Measurements from ENCODE around the gene KIF7.

Gene KIF7

DNA sequence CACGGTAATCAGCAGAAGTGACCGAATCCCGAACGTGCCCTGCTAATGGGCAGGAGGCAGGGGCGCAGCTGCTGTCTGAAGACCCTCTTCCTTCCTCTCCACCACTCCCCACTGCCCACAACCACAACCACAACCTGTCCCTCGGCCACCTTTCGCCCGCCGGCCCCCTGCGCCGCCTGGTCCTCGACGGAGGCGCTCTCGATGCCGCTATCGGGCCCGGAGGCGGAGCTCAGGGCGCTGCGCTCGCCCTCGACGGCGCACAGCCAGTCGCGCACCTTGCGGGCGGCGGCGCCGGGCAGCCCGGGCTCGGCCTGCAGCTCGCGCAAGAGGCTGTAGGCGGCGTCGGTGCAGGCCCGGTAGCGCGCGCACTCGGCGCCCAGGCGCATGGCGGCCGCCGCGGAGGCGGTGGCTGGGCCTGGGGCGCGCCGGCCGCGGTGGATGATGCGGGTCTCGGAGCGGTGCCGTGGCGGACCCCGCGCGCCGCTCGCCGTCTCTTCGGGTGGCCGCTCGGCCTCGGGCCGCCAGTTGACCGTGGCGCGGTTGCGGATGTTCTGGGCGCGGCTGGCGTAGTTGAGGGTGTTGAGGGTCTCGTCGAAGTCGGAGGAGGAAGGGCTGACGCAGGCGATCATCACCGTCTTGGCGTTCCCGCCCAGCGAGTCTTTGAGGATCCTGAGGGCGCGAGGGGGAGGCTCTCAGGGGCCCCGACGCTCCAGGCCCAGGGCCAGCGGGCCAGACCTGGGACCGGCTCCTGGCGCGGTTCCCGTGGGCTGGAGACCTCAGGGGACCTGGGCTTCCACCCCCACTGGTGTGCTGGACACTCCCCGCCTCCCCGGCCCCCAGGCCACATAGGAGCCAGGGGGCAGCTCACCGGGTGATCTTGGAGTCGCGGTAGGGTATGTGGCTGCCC is 6.9 kb downstream of the KIF7 start:
- TF ChIP-seq NFIC (IDR thresholded peaks at IDR 0.05) (no peak), REST (IDR thresholded peaks at IDR 0.05; ENCODE audit: low read depth) (no peak), YY1 (IDR thresholded peaks at IDR 0.05; ENCODE audit: low read depth) (no peak), TAF1 (IDR thresholded peaks at IDR 0.05; ENCODE audit: low read depth) (no peak), EGR1 (IDR thresholded peaks at IDR 0.05) (no peak), MAX (IDR thresholded peaks at IDR 0.05) (no peak), RAD21 (IDR thresholded peaks at IDR 0.05; ENCODE audit: low read depth) (no peak), CEBPB (IDR thresholded peaks at IDR 0.05) (no peak), EP300 (IDR thresholded peaks at IDR 0.05; ENCODE audit: borderline replicate concordance) (no peak), FOXM1 (IDR thresholded peaks at IDR 0.05; ENCODE audit: borderline replicate concordance, low read depth) (no peak)
- TF ChIP-seq, protein P1, sequence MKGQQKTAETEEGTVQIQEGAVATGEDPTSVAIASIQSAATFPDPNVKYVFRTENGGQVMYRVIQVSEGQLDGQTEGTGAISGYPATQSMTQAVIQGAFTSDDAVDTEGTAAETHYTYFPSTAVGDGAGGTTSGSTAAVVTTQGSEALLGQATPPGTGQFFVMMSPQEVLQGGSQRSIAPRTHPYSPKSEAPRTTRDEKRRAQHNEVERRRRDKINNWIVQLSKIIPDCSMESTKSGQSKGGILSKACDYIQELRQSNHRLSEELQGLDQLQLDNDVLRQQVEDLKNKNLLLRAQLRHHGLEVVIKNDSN (IDR thresholded peaks at IDR 0.05), result no peak

DNA sequence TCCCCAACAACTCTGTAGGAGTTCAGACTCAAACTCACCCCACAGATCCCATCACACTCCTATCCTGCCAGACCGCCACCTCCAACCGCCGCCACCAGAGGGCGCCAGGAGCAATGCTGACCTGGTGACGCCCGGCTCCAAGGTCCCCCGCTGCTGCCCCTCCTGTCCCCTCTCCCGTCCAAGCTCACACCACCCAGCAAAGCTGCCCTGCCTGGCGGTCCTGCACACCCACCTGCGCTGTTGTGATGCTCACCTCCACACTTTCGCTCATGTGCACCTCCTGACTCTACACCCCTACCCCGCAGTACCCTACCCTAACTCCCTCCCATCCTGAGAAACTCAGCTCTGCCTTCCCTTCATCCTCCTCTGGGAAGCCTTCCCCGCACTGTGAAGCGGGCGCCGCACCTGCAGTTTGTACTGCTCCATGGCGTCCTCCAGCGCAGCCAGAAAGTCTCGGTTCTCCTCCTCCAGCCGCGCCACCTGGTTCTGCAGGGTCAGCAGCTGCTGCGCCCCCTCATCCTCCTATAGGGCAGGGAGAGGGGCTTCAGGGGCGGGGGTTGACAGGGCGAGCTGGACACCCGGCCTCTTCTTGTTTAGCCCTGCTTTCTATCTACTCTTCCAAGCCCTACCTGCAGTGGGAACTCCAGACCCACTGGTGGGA is 7.9 kb downstream of the KIF7 start:
- TF ChIP-seq RAD21 (IDR thresholded peaks at IDR 0.05; ENCODE audit: low read depth) (peak; percentile 63), TCF12 (IDR thresholded peaks at IDR 0.05; ENCODE audit: low read depth) (no peak), CEBPB (IDR thresholded peaks at IDR 0.05) (no peak)

DNA sequence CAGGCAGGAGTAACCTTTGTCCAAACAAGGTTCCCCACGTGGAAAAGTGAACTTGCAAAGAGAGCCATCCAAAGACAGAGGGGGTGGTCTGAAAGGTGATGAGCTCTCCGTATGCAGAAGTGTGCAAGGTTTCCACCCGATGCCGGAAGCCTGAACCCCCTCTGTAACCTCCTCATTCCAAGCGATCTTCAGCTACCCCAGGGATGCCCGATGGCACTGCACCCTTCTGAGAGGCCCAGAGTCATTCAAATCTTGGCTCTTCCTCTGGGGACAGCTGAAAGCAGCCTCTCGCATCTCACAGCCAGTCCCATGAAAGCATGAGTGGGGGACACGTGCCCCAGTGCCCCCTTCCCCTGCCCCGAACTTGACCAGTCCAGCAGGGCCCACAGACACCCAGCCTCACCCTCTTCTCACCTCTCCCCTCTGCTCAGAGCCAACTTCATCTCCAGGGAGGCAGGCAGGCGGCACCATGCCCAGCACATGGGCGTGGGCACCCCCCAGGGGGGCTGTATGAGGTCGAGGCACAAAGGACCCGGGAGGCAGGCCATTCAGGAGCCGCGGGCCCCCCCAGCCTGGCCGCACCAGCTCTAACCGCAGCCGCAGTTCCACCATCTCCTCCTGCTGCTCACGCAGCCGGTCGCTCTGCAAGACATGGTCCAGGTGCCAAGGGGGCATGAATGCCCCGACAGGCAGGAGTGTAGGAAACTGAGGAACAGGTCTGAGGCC is 8.7 kb downstream of the KIF7 start:
- TF ChIP-seq FOXM1 (IDR thresholded peaks at IDR 0.05; ENCODE audit: borderline replicate concordance, low read depth), result no peak
- no peak for TF ChIP-seq MAX (IDR thresholded peaks at IDR 0.05)
- no peak; the same call in 1 of the 2 replicates for TF ChIP-seq ZBTB7A (IDR thresholded peaks at IDR 0.05; ENCODE audit: low read depth)
- TF ChIP-seq REST (IDR thresholded peaks at IDR 0.05; ENCODE audit: low read depth), result no peak
- TF ChIP-seq CREB1 (IDR thresholded peaks at IDR 0.05; ENCODE audit: low read depth), result no peak
- TF ChIP-seq YY1 (IDR thresholded peaks at IDR 0.05; ENCODE audit: low read depth), result no peak
- TF ChIP-seq TEAD4 (IDR thresholded peaks at IDR 0.05), result no peak
- no peak for TF ChIP-seq EGR1 (IDR thresholded peaks at IDR 0.05)
- TF ChIP-seq TCF12 (IDR thresholded peaks at IDR 0.05; ENCODE audit: low read depth), result no peak
- no peak for TF ChIP-seq NFIC (IDR thresholded peaks at IDR 0.05)
- no peak for TF ChIP-seq CEBPB (IDR thresholded peaks at IDR 0.05)

GRCh38 chr15:89645680-89646079 is 9.6 kb downstream of the KIF7 start:
- TF ChIP-seq TEAD4 (IDR thresholded peaks at IDR 0.05) (no peak), EGR1 (IDR thresholded peaks at IDR 0.05) (no peak), ZBTB7A (IDR thresholded peaks at IDR 0.05; ENCODE audit: low read depth) (no peak), REST (IDR thresholded peaks at IDR 0.05; ENCODE audit: low read depth) (no peak), FOXM1 (IDR thresholded peaks at IDR 0.05; ENCODE audit: borderline replicate concordance, low read depth) (no peak), RAD21 (IDR thresholded peaks at IDR 0.05; ENCODE audit: low read depth) (no peak), NFIC (IDR thresholded peaks at IDR 0.05) (no peak), EP300 (IDR thresholded peaks at IDR 0.05; ENCODE audit: borderline replicate concordance) (no peak), TCF12 (IDR thresholded peaks at IDR 0.05; ENCODE audit: low read depth) (no peak), YY1 (IDR thresholded peaks at IDR 0.05; ENCODE audit: low read depth) (no peak), MAX (IDR thresholded peaks at IDR 0.05) (no peak), CEBPB (IDR thresholded peaks at IDR 0.05) (no peak), CREB1 (IDR thresholded peaks at IDR 0.05; ENCODE audit: low read depth) (no peak)
- TF ChIP-seq, protein P1 (IDR thresholded peaks at IDR 0.05), result no peak
